Daoy (cell line): ENCODE data around the gene CLCA2. TPM values are rescaled to one million over a fixed set of nuclear protein-coding genes. Genes with fewer than 3 reads are reported as not detected.

ENCODE experiments used
- total RNA-seq: library from RNA; depleted of rRNA; stranded (reverse); fragments of >200 nt; shearing (Covaris generic); gene quantifications from 2 replicates; pipeline ENCODE4 v1.2.3, GENCODE V29; 2014; rRNA removed

The CLCA2 gene
- total RNA-seq, 1 experiment from 2014 or later: not detected

Other genes starting within 250 kb of the CLCA2 start
- gene ODF2L, start 27.8 kb upstream of the CLCA2 start, total RNA-seq: 34.6 and 109 TPM in 2 replicates
- not detected in 2 replicates for gene CLCA1, start 44.8 kb downstream of the CLCA2 start, total RNA-seq
- gene CLCA4, start 122.9 kb downstream of the CLCA2 start, total RNA-seq: not detected in 2 replicates